Endothelial cell of umbilical vein (primary cell): Measurements from ENCODE around the gene UBXN2A. TPM values are rescaled to one million over a fixed set of nuclear protein-coding genes. Genes with fewer than 3 reads are reported as not detected.

ENCODE experiments used
- BruUV-seq: library from RNA; stranded (reverse); fragments of 400-500 nt; replicated peaks from 2 replicates; lab custom pipeline; 2021; lab: Mats Ljungman, UMichigan
- CTCF ChIA-PET: fragments of 300-600, 350-600 bp; sonication (Branson Sonifier 250); formaldehyde crosslinking; loops from one replicate; lab custom pipeline; 2021; ENCODE audit warnings: antibody characterized with exemption, inconsistent platforms; lab: Charles Lee
- POLR2A ChIA-PET: fragments of 300-600, 350-600 bp; sonication (Branson Sonifier 250); formaldehyde crosslinking; loops from one replicate; lab custom pipeline; 2021; ENCODE audit warnings: antibody characterized with exemption, inconsistent platforms; lab: Charles Lee
- DNase-seq: peaks from one replicate; pipeline ENCODE4 v3.0.0-alpha.2; 2011; ENCODE audit warnings: low read depth, low spot score
- FAIRE-seq: peaks from 2 replicates; lab custom pipeline; 2011; peaks lifted over from hg19 to GRCh38; lab: Jason Lieb, UNC
- H2AFZ ChIP-seq: 2 replicates; pipeline ENCODE4 v1.6.0; 2012; ENCODE audit warnings: low read depth, low read length, control low read depth, inconsistent platforms
- H3K27ac ChIP-seq: 2 replicates; pipeline ENCODE4 v1.5.1; 2011; ENCODE audit warnings: low read depth, mild to moderate bottlenecking, control low read depth, low read length, moderate library complexity; ENCODE audit not compliant: insufficient read depth
- H3K27me3 ChIP-seq, 2 experiments: 2 replicates each; pipeline versions ENCODE4 v1.6.0 to v1.6.1; 2011; ENCODE audit warnings: low read length in 2 of 2, mixed read lengths in 1 of 2; ENCODE audit not compliant: control insufficient read depth in 2 of 2, insufficient read depth in 2 of 2
- H3K36me3 ChIP-seq, 2 experiments: 2 replicates in 1 of 2; 3 replicates in 1 of 2; pipeline ENCODE4 v1.5.1; 2011; ENCODE audit warnings: low read length in 2 of 2, mild to moderate bottlenecking in 1 of 2, moderate library complexity in 1 of 2; ENCODE audit not compliant: control insufficient read depth in 2 of 2, insufficient read depth in 2 of 2; ENCODE audit errors: extremely low read depth in 1 of 2
- H3K4me1 ChIP-seq: 3 replicates; pipeline ENCODE4 v1.5.1; 2011; ENCODE audit warnings: mild to moderate bottlenecking, low read length; ENCODE audit not compliant: control insufficient read depth, insufficient read depth; ENCODE audit errors: extremely low read depth
- H3K4me2 ChIP-seq: 2 replicates; pipeline ENCODE4 v1.6.1; 2011; ENCODE audit warnings: low read length, control low read depth, mixed read lengths; ENCODE audit not compliant: insufficient read depth
- H3K4me3 ChIP-seq, 3 experiments: fragments of 200-600 bp in 1 of 3; sonication (generic), shearing (Covaris generic) in 1 of 3; replicated peaks in 1 of 3; 2 replicates each; pipeline ENCODE4 v1.5.1; 2011 to 2016; ENCODE audit warnings: control low read depth in 3 of 3, low read length in 3 of 3, mild to moderate bottlenecking in 2 of 3, inconsistent platforms in 1 of 3, low read depth in 1 of 3, moderate library complexity in 1 of 3; ENCODE audit not compliant: insufficient read depth in 1 of 3
- H3K79me2 ChIP-seq: 2 replicates; pipeline ENCODE4 v1.6.0; 2012; ENCODE audit warnings: low read length, inconsistent platforms; ENCODE audit not compliant: control insufficient read depth, insufficient read depth
- H3K9ac ChIP-seq: replicated peaks from 2 replicates; pipeline ENCODE3; 2011; ENCODE audit warnings: low read length, control low read depth; ENCODE audit not compliant: insufficient read depth; ENCODE audit errors: extremely low read depth
- H3K9me1 ChIP-seq: replicated peaks from 3 replicates; pipeline ENCODE4 v1.6.0; 2011; ENCODE audit warnings: mild to moderate bottlenecking, low read length; ENCODE audit not compliant: control insufficient read depth, insufficient read depth; ENCODE audit errors: extremely low read depth
- H3K9me3 ChIP-seq: replicated peaks from 2 replicates; pipeline ENCODE4 v1.5.1; 2012; ENCODE audit warnings: low read length, inconsistent platforms; ENCODE audit not compliant: control insufficient read depth, insufficient read depth
- H4K20me1 ChIP-seq: replicated peaks from 2 replicates; pipeline ENCODE3; 2011; ENCODE audit warnings: mild to moderate bottlenecking, low read length; ENCODE audit not compliant: control insufficient read depth, insufficient read depth; ENCODE audit errors: extremely low read depth
- CTCF ChIP-seq, 2 donors: IDR thresholded peaks; 1 replicate in 1 of 2; 2 replicates in 1 of 2; pipeline ENCODE4 v1.5.1; 2011; ENCODE audit warnings: low read length in 2 of 2, mild to moderate bottlenecking in 2 of 2, moderate library complexity in 2 of 2, control low read depth in 1 of 2, inconsistent platforms in 1 of 2, low read depth in 1 of 2; ENCODE audit not compliant: insufficient read depth in 1 of 2; ENCODE audit errors: extremely low read depth in 1 of 2
- EZH2 ChIP-seq: IDR thresholded peaks from 2 replicates; pipeline ENCODE4 v1.6.1; 2012; ENCODE audit warnings: borderline replicate concordance, low read depth, mild to moderate bottlenecking, moderate library complexity, low read length, inconsistent platforms; ENCODE audit not compliant: severe bottlenecking
- FOS ChIP-seq: IDR thresholded peaks from 2 replicates; pipeline ENCODE4 v1.6.1; 2011; ENCODE audit warnings: mild to moderate bottlenecking, low read length, moderate library complexity, borderline replicate concordance; ENCODE audit not compliant: insufficient read depth
- GATA2 ChIP-seq: IDR thresholded peaks from 2 replicates; pipeline ENCODE4 v1.7.0; 2011; ENCODE audit warnings: low read depth, mild to moderate bottlenecking, moderate library complexity, mixed read lengths, low read length; ENCODE audit not compliant: insufficient read length, insufficient read depth
- JUN ChIP-seq: IDR thresholded peaks from 2 replicates; pipeline ENCODE4 v1.6.1; 2011; ENCODE audit warnings: borderline replicate concordance, low read depth; ENCODE audit not compliant: insufficient read length, insufficient read depth
- MAX ChIP-seq: IDR thresholded peaks from 2 replicates; pipeline ENCODE4 v1.6.1; 2011; ENCODE audit not compliant: insufficient read depth, insufficient read length
- MYC ChIP-seq: IDR thresholded peaks from one replicate; pipeline ENCODE4 v1.6.1; 2011; ENCODE audit warnings: mild to moderate bottlenecking, low read depth, low read length
- POLR2A ChIP-seq: IDR thresholded peaks from 2 replicates; pipeline ENCODE4 v1.6.1; 2012; ENCODE audit warnings: low read depth, mild to moderate bottlenecking, control low read depth, low read length
- POLR2AphosphoS5 ChIP-seq: IDR thresholded peaks from 2 replicates; pipeline ENCODE4 v1.6.1; 2012; ENCODE audit warnings: low read depth, mild to moderate bottlenecking, control low read depth, low read length, moderate library complexity; ENCODE audit not compliant: insufficient read depth
- dilution Hi-C: fragments of 300-500 bp; cut with MboI; formaldehyde crosslinking; loops from one replicate; pipeline ENCODE4 v1.15.0; 2019; ENCODE audit warnings: low sequenced_read_pairs; ENCODE audit not compliant: extremely low pct_ligation_motif_present
- intact Hi-C: fragments of 100-400 bp; cut with micrococcal nuclease; formaldehyde crosslinking; loops from one replicate; pipeline ENCODE4 v1.10.0; 2022
- polyA plus RNA-seq, 4 experiments: library from polyadenylated mRNA; depleted of rRNA in 3 of 4; stranded (reverse) in 3 of 4; unstranded in 1 of 4; fragments of >200 nt; gene quantifications; 2 replicates each; pipeline versions ENCODE4 v1.2.1 to v1.2.3, GENCODE V29; 2011 to 2012; ENCODE audit warnings: missing spikeins in 1 of 4
- total RNA-seq: library from RNA; stranded (reverse); gene quantifications from 2 replicates; pipeline ENCODE4 v1.2.3, GENCODE V29; 2021

The UBXN2A gene
- total and polyA plus RNA-seq, 2 donors (not counting 3 experiments of a cell fraction or from before 2014, with no cell fraction given): 3.6 to 19.0 TPM

GRCh38 chr2:23915327-23915726, 24.9 kb upstream of the UBXN2A start:
- no TSS peak for BruUV-seq
- H3K4me1 ChIP-seq: no peaks in the 10 kb centered on the region
- no peak for DNase-seq
- no peak overlapping the region for H3K4me2 ChIP-seq
- TF ChIP-seq FOS: no peak
- no peak for TF ChIP-seq POLR2AphosphoS5
- no peak for TF ChIP-seq MYC
- no peak for TF ChIP-seq GATA2
- no peak for TF ChIP-seq EZH2
- no peak for TF ChIP-seq JUN
- TF ChIP-seq POLR2A: no peak
- no peak for TF ChIP-seq CTCF (IDR thresholded peaks at IDR 0.05; ENCODE audit: extremely low read depth in 1 of 2, insufficient read depth in 1 of 2, low read depth in 1 of 2, low read length in 2 of 2)
- no peak for TF ChIP-seq MAX
- dilution Hi-C loops: no loop called here
- no peaks in the 10 kb centered on the region for H3K9me1 ChIP-seq
- no peaks in the 10 kb centered on the region for H3K36me3 ChIP-seq
- H4K20me1 ChIP-seq: peaks cover 4% of the 10 kb centered on the region
- H3K79me2 ChIP-seq: peaks cover 68% of the 10 kb centered on the region
- H3K27ac ChIP-seq: no peak overlapping the region
- ChIA-PET POLR2A (interaction anchor here (0.6 kb wide), 1 partner anchor 9 kb away, joined by 3 read pairs; no protein-coding TSS in a partner anchor), CTCF (interaction anchor here (0.6 to 0.7 kb wide), 3 partner anchors 11 to 210 kb away, joined by 3 to 4 read pairs (median 3); partner anchors contain the start of gene ATAD2B)
- no peak overlapping the region for H2AFZ ChIP-seq
- intact Hi-C loops: no loop called here
- no peak overlapping the region for H3K4me3 ChIP-seq
- H3K9ac ChIP-seq: no peak overlapping the region
- no peaks in the 10 kb centered on the region for H3K27me3 ChIP-seq
- no peak for FAIRE-seq
- no peaks in the 10 kb centered on the region for H3K9me3 ChIP-seq
